KBM-7 (cell line): ENCODE results near the gene CCDC73.
"Not testable (repeated sequence)": the region's sequence is repeated elsewhere in the genome, so short reads cannot be mapped to it uniquely, and the experiment has no call there.

Experiments used
- DNase-seq: peaks from one replicate; pipeline ENCODE4 v3.0.0-alpha.2; 2015
- in situ Hi-C: fragments of 300-500 bp; cut with MboI; formaldehyde crosslinking; loops from 2 replicates; pipeline ENCODE4 v1.14.3; 2020; ENCODE audit warnings: low sequenced_read_pairs, low pct_unique_long_range_greater_than_20kb, mixed read lengths

Gene CCDC73

DNA sequence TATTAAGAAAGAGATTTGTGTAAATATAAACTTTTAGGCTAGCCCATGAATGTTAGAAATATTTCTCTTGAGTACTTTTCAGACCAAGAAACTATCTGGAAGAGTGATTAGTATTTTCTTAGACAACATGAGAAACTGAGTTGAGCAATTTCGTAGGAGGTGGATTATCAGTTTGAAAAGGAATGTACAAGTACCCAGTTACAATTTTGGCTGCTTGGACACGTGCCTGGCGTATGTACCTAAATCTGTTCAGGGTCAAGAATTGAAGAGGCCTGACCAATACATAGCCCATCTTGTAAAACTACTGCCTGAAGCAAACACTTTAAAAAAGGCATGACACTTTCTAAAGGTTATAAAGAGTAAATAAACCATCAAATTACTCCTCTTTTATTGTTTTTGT lies 71.1 kb downstream of the CCDC73 start:
- in situ Hi-C loops = no loop called here

DNA sequence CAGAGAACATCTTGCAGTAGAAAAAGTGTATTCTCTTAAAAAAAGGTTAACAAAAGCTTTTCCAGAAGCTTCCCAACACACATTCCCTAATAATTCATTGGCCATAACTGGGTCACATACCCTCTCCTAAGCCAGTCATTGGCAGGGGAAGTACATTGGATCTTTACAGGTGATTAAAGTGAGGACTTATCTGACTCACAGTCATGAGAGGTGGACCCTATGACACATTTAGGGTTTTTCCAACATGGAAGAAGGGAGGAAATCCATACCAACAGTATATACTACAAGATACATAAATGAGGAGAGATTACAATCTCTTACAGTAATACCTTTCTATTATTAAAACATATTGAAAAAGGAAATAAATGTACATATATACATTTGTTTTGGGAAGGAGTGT lies 72.2 kb downstream of the CCDC73 start:
- no peak for DNase-seq
- in situ Hi-C loops = no loop called here

More for the DNA sequence above, 71.1 kb downstream of the CCDC73 start:
- no peak for DNase-seq

GRCh38 chr11:32713496-32713895 lies 81.0 kb downstream of the CCDC73 start:
- in situ Hi-C loops = no loop called here
- DNase-seq = peak; percentile 20

DNA sequence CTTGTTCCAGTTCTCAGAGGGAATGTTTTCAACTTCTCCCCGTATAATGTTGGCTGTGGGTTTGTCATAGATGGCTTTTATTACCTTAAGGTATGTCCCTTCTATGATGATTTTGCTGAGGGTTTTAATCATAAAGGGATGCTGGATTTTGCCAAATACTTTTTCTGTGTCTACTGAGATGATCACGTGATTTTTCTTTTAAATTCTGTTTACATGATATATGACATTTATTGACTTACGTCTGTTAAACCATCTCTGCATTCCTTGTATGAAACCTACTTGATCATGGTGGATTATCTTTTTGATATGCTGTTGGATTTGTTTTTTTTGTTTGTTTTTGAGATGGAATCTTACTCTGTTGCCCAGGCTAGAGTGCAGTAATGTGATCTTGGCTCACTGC lies 85.5 kb downstream of the CCDC73 start:
- in situ Hi-C loops, DNase-seq: not testable (repeated sequence)

- in situ Hi-C loops = no loop called here
- no peak for DNase-seq
These were observed 87.3 kb downstream of the CCDC73 start for GRCh38 chr11:32706985-32707741.

DNA sequence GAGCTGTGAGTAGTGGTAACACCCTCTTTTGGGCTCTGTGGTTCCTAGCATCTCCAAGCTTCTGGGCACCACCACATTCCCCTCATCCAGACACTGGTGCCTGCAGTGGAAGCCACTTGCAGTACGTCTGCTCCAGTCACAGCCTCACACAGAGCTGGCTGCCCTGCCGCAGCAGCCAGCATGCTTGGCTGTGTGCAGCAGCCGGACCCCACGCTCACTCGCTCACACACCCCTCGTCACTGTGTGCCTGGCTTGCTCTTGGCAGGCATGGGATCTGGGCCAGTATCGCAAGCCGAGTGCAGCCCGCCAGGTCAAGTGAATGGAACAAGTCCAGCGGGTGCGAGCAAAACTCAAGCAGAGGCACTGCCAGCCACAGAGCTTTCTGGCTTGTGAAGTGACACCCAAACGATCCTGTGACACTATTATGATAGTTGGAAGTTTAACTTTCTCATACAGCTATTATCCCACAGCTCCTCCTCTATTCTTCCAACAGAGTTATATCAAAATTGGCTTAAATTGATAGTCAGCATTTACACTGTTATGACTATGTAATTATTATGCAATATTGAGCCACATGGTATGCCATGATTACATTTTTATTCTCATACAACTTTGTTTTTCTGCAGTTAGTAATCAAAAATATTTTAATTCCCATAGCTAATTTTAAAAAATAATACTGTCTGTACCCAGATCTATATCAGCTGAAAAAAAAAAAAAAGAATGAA lies 89.0 kb downstream of the CCDC73 start:
- in situ Hi-C loops = no loop called here
- DNase-seq = no peak

- in situ Hi-C loops = no loop called here
- DNase-seq = no peak
These were observed 89.7 kb downstream of the CCDC73 start for GRCh38 chr11:32704775-32705174.

DNA sequence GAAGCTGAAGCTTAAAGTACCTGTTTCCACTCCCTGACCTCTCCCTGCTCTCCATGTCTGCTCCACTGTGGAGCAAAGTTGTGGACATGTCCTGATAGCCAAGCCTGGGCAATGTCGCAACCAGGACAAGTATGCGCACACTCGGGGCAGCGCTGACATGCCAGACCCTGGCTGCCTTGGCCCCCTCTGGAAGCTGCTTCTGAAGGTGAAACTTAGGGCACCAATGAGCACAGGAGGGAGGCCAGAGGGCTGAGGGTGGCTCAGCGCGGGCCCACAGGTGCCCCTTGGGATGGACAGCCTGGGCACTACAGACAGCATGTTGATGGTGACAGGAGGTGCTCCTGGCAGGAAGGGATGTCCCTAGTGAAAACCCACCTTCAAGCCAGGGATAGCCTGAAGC lies 90.2 kb downstream of the CCDC73 start:
- no peak for DNase-seq
- in situ Hi-C loops = no loop called here

GRCh38 chr11:32701616-32702015 lies 92.8 kb downstream of the CCDC73 start:
- in situ Hi-C loops = no loop called here
- DNase-seq = no peak

- in situ Hi-C loops = no loop called here
- DNase-seq = no peak
These were observed 95.9 kb downstream of the CCDC73 start for GRCh38 chr11:32698579-32698978.

DNA sequence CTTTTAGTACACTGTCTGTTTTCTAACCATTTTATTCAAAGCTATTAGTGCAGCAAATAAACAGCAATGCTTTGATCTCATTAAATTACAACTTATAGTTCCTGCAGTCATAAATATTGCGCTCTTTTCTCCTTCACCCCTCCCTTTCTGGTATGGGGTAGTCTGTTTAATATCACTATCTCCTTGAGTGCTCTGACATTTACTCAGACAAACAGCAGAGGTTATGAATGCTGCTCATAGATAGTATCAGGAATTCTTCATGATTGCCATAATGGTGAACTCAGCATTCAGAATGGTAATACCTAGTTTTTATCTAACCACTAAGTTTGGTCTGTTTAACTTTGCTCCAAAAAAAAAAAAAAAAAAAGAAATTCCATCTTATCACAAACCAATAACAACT lies 123.4 kb downstream of the CCDC73 start:
- in situ Hi-C loops = no loop called here
- no peak for DNase-seq

- DNase-seq = no peak
- in situ Hi-C loops = no loop called here
These were observed 134.8 kb downstream of the CCDC73 start for GRCh38 chr11:32659672-32660071.

DNA sequence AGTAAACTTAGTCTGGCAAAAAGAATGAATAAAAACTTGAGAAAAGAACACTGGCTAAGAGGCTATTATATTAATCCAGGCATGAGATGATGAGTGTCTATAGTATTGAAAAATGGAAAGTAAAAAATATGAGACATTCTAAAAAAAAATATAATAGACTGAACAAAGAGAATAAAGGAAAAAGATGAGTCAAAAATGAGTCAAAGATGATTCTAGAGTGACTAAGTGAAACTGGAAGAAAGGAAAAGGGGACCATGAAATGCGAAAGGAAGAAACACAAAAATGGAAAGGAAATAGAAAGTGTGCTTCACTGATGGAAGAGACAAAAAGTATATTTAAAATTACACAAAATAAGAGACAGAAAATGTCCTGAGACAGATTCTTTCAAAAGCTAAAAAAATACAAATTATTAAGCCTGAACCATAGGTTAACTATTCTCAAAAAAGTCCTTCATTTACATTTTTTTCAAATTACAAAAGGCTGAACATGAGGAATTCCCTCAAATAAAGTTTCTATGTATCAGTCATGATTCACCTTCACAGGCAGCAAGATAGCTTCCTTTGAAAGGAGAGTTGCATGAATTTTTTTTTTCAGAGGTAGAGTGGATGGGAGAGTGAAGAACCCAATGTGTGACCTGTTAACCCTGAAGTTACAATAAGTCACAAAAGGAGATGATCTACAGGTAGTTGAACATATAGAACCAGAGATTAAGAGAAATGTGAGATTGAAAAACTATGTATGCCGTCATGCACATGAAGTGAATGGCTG lies 135.6 kb downstream of the CCDC73 start:
- in situ Hi-C loops = no loop called here
- no peak for DNase-seq

GRCh38 chr11:32643526-32643925 lies 150.9 kb downstream of the CCDC73 start:
- DNase-seq = no peak
- in situ Hi-C loops = no loop called here

DNA sequence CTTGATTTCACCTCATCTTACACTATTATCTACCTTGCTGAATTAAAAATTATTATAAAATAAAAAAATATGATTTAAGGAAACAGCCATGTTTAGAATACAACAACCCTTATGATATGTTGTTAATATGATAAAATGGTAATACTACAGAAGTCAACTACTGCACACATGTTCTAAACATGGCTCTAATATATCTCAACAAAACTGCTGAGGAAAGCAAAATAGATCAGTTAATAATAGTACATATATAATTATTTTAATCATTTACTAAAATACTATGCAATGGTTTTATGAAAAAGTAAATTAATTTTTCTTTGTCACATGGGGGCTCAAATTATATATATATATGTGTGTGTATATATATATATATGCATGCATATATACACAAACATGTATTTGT lies 153.1 kb downstream of the CCDC73 start:
- in situ Hi-C loops = no loop called here

DNA sequence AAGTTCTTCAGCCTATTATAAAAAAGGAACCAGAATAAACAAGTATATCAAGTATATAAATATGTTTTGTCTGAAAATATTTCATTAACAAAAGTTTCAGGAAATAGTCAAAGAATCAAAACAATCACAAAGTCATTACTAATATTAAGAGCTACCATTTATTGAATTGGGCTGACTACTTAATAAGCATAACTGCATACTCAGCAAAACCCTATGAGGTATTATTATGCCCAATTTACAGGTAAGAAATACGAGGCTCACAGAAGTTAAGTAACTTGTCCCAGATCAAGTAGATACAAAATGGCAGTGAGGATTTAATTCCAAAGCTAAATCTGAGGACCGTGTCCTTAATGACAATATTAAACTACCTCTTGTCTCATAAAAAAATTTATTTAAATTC lies 158.6 kb downstream of the CCDC73 start:
- in situ Hi-C loops = no loop called here
- no peak for DNase-seq

More for the DNA sequence above, 153.1 kb downstream of the CCDC73 start:
- no peak for DNase-seq

- in situ Hi-C loops = no loop called here
- DNase-seq = peak; percentile 9
These were observed 163.6 kb downstream of the CCDC73 start for GRCh38 chr11:32630844-32631243.

DNA sequence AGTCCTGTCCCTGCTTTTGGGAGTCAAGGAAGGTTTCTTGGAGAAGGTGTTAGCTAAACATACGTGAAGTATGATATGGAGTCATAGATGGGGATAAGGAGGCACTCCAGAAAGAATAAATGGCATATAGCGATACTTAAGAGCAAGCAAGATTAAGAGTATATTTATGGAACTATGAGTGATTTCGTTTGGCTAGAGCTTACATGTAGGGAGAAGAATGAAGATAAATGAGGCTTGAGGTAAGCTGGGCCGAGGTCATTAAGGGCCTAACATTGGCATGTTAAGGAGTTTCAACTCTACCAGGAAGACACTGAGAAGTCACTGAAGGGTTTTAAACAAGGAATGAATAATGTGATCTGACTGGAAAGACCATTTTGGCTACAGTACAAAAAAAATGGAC lies 177.6 kb downstream of the CCDC73 start:
- in situ Hi-C loops = no loop called here
- no peak for DNase-seq

- DNase-seq = peak; percentile 43
- in situ Hi-C loops = no loop called here
These were observed 179.0 kb downstream of the CCDC73 start for GRCh38 chr11:32615422-32615821.
